ENCODE results near the gene PRR13.
"Not testable (repeated sequence)": the region's sequence is repeated elsewhere in the genome, so short reads cannot be mapped to it uniquely, and the experiment has no call there.

DNA sequence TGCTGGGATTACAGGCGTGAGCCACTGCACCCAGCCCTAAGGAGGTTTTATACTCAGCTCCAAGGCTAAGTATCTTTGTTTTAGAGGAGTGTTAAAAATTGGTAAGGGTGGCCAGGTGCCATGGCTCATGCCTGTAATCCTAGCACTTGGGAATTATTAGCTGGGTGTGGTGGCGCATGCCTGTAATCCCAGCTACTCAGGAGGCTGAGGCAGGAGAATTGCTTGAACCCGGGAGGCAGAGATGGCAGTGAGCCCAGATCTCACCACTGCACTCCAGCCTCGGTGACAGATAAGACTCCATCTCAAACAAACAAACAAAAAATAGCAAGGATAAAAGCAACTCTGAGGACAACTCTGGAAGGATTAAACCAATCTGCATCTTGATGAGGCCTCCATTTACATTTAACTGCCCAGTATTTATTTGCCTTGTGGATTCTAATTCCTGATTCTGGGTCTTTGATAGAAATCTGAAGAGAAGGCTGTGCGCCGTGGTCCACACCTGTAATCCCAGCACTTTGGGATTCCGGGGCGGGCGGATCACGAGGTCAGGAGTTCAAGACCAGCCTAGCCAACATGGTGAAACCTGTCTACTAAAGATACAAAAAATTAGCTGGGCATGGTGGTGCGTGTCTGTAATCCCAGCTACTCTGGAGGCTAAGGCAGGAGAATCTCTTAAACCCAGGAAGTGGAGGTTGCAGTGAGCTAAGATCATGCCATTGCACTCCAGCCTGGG, 3.2 kb downstream of the PRR13 start:
- TF ChIP-seq POLR2A (IDR thresholded peaks at IDR 0.05; ENCODE audit: low read depth); CTCF (IDR thresholded peaks at IDR 0.05): not testable (repeated sequence)

All from esophagus muscularis mucosa (tissue), 3 donors.